ENCODE results near the gene ITPR2. TPM values are rescaled to one million over a fixed set of nuclear protein-coding genes. Genes with fewer than 3 reads are reported as not detected.
A peak's percentile ranks its signal among the peaks of the same experiment; 100 is the strongest.

ITPR2 gene
- total RNA-seq, 1 donor from 2014 or later = 16.3 TPM

DNA sequence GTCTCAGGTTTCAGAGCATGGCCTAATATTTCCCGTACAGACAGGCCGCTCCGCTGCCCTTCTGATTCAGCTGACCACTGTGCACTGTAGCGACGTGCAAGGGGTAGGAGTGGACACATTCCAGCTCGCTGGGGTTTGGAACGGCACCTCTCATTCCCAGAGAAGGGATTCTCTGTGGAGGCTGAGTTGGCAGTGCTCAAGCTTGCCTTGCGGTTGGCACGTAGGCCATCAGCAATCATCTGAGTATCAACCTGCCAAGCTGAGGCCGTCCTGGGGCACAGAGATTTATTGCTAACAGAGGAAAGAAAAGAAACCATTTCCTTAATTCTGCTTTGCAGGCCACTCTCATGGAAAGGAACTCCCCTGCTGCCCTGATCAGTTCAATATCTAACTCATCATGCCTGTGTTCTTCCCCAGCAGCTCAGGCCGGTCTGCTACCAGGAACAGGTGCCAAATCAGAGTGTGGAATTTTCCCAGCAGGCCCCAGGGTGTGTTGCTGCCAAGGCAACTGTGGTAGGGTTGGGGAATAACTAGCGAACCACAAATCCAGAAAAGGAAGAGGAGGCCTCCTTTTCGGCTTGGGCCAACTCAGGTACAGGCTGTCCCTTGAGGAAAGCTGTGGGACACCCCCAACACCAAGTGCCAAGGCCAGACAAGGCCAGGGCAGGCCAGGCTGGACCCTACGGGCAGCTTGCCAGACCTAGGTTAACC lies 545.2 kb downstream of the ITPR2 start:
- Histone ChIP-seq H3K27me3 (ENCODE audit: control insufficient read depth, insufficient read depth, low read length) (no peaks in the 10 kb centered on the region), H3K36me3 (ENCODE audit: control insufficient read depth, insufficient read depth, low read length) (no peaks in the 10 kb centered on the region), H3K4me3 (ENCODE audit: low read depth, low read length) (no peak overlapping the region)
- TF ChIP-seq, protein P1, sequence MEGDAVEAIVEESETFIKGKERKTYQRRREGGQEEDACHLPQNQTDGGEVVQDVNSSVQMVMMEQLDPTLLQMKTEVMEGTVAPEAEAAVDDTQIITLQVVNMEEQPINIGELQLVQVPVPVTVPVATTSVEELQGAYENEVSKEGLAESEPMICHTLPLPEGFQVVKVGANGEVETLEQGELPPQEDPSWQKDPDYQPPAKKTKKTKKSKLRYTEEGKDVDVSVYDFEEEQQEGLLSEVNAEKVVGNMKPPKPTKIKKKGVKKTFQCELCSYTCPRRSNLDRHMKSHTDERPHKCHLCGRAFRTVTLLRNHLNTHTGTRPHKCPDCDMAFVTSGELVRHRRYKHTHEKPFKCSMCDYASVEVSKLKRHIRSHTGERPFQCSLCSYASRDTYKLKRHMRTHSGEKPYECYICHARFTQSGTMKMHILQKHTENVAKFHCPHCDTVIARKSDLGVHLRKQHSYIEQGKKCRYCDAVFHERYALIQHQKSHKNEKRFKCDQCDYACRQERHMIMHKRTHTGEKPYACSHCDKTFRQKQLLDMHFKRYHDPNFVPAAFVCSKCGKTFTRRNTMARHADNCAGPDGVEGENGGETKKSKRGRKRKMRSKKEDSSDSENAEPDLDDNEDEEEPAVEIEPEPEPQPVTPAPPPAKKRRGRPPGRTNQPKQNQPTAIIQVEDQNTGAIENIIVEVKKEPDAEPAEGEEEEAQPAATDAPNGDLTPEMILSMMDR (IDR thresholded peaks at IDR 0.05; ENCODE audit: insufficient read depth, low read length, poor library complexity, severe bottlenecking) = no peak
- peak; percentile 72 for DNase-seq (ENCODE audit: low read depth)

Other genes with a start within 250 kb of the ITPR2 start
- 26.2 and 27.3 TPM in 2 replicates for gene INTS13, start 104.8 kb upstream of the ITPR2 start, total RNA-seq
- 27.6 and 38.7 TPM in 2 replicates for gene FGFR1OP2, start 105.3 kb upstream of the ITPR2 start, total RNA-seq
- 59.5 and 65.4 TPM in 2 replicates for gene TM7SF3, start 181.2 kb upstream of the ITPR2 start, total RNA-seq
- 27.7 and 35.3 TPM in 2 replicates for gene MED21, start 189.4 kb upstream of the ITPR2 start, total RNA-seq
- not detected in 2 replicates for gene C12orf71, start 249.4 kb upstream of the ITPR2 start, total RNA-seq

Measured in kidney epithelial cell (primary cell).